GM23248 (cell line): Measurements from ENCODE around the gene SLC9A9.

ENCODE experiments used
- EZH2 ChIP-seq: fragments of 200-600 bp; sonication (generic); IDR thresholded peaks from 2 replicates; pipeline ENCODE4 v1.6.1; 2018; ENCODE audit warnings: antibody characterized with exemption, mild to moderate bottlenecking; ENCODE audit not compliant: insufficient read depth, poor library complexity, severe bottlenecking
- EZH2phosphoT487 ChIP-seq: fragments of 200-600 bp; sonication (generic); IDR thresholded peaks from 2 replicates; pipeline ENCODE4 v1.6.1; 2018; ENCODE audit warnings: antibody characterized with exemption, moderate library complexity, mild to moderate bottlenecking, low read depth; ENCODE audit not compliant: insufficient read depth

DNA sequence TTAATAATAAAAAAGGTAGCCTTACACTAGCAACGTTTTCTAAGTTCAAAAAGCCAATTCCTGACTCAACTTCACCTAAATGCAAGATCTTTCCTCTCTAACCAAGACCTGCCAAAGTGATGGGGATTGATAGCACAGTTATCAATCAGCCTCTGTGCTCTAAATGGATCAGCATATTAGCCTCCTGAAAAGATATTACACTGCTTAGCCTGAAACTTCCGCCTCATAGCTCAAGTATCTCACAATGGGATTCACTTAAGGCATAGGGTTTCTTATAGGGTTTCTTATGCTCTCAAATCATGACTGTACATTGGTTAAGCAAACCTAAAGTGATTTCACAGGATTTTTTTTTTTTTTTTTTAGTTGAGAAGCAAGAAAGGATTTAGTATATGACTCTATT lies 436 bp upstream of the SLC9A9 start:
- no peak for TF ChIP-seq EZH2
- no peak for TF ChIP-seq EZH2phosphoT487
